H1 (cell line): ENCODE data around the gene PCBP1. TPM values are rescaled to one million over a fixed set of nuclear protein-coding genes. Genes with fewer than 3 reads are reported as not detected.

ENCODE experiments used
- CTCF ChIA-PET: fragments of 300-600 bp; sonication (Branson Sonifier 250); formaldehyde crosslinking; loops from one replicate; lab custom pipeline; 2021; ENCODE audit not compliant: partially characterized antibody; lab: Charles Lee
- POLR2A ChIA-PET: fragments of 300-600 bp; sonication (Branson Sonifier 250); formaldehyde crosslinking; loops from one replicate; lab custom pipeline; 2021; ENCODE audit warnings: inconsistent platforms; ENCODE audit not compliant: partially characterized antibody; lab: Charles Lee
- DNase-seq, 2 experiments: peaks; one replicate each; pipeline versions ENCODE4 v3.0.0 to v3.0.0-alpha.2; 2010 to 2022; ENCODE audit warnings: low spot score in 2 of 2, low read depth in 1 of 2, mixed read lengths in 1 of 2
- FAIRE-seq: peaks from 2 replicates; lab custom pipeline; 2011; peaks lifted over from hg19 to GRCh38; lab: Jason Lieb, UNC
- H2AFZ ChIP-seq: 2 replicates; pipeline ENCODE4 v1.8.1; 2012; ENCODE audit warnings: low read length, inconsistent platforms
- H2AK5ac ChIP-seq: 2 replicates; pipeline ENCODE4 v1.6.1; 2013; ENCODE audit warnings: low read depth, low read length
- H2BK120ac ChIP-seq: replicated peaks from 2 replicates; pipeline ENCODE3; 2013; ENCODE audit warnings: low read depth, low read length, inconsistent platforms
- H2BK12ac ChIP-seq: 2 replicates; pipeline ENCODE4 v1.6.1; 2013; ENCODE audit warnings: low read depth, low read length
- H2BK15ac ChIP-seq: 2 replicates; pipeline ENCODE4 v1.6.1; 2013; ENCODE audit warnings: low read length
- H2BK20ac ChIP-seq: 2 replicates; pipeline ENCODE4 v1.6.1; 2013; ENCODE audit warnings: low read length
- H2BK5ac ChIP-seq: 2 replicates; pipeline ENCODE4 v1.6.1; 2013; ENCODE audit warnings: low read depth, low read length
- H3K14ac ChIP-seq: 2 replicates; pipeline ENCODE4 v1.6.1; 2013; ENCODE audit warnings: inconsistent platforms; ENCODE audit not compliant: insufficient read length
- H3K18ac ChIP-seq: 2 replicates; pipeline ENCODE4 v1.6.1; 2013; ENCODE audit warnings: low read length; ENCODE audit errors: extremely low read depth
- H3K23ac ChIP-seq: 2 replicates; pipeline ENCODE4 v1.6.1; 2013; ENCODE audit warnings: inconsistent platforms; ENCODE audit not compliant: insufficient read length
- H3K23me2 ChIP-seq: 2 replicates; pipeline ENCODE4 v1.6.1; 2013; ENCODE audit warnings: low read depth, low read length
- H3K27ac ChIP-seq: 2 replicates; pipeline ENCODE4 v1.6.1; 2011; ENCODE audit warnings: low read depth, low read length, inconsistent platforms
- H3K27me3 ChIP-seq, 4 experiments: replicated peaks in 1 of 4; 1 replicate in 1 of 4; 2 replicates in 3 of 4; pipeline versions ENCODE4 v1.6.1 to v1.8.1; 2011 to 2013; ENCODE audit warnings: low read length in 3 of 4, mild to moderate bottlenecking in 3 of 4, inconsistent platforms in 2 of 4, mixed read lengths in 2 of 4, moderate library complexity in 1 of 4; ENCODE audit not compliant: control insufficient read depth in 3 of 4, insufficient read depth in 3 of 4; ENCODE audit errors: extremely low read depth in 1 of 4
- H3K36me3 ChIP-seq, 4 experiments: 2 replicates each; pipeline versions ENCODE4 v1.6.1 to v1.8.1; 2011 to 2013; ENCODE audit warnings: mild to moderate bottlenecking in 4 of 4, low read length in 3 of 4, moderate library complexity in 2 of 4, control low read depth in 1 of 4, inconsistent platforms in 1 of 4; ENCODE audit not compliant: insufficient read depth in 4 of 4, control insufficient read depth in 2 of 4
- H3K4ac ChIP-seq: replicated peaks from 2 replicates; pipeline ENCODE3; 2013; ENCODE audit warnings: low read length, low read depth, mixed read lengths, inconsistent platforms; ENCODE audit not compliant: insufficient read length
- H3K4me1 ChIP-seq, 4 experiments: replicated peaks in 1 of 4; 1 replicate in 1 of 4; 2 replicates in 3 of 4; pipeline versions ENCODE4 v1.6.1 to v1.8.1; 2011 to 2013; ENCODE audit warnings: low read length in 3 of 4, inconsistent platforms in 2 of 4, mixed read lengths in 1 of 4; ENCODE audit not compliant: insufficient read depth in 4 of 4, control insufficient read depth in 3 of 4
- H3K4me2 ChIP-seq, 2 experiments: 2 replicates each; pipeline versions ENCODE4 v1.6.1 to v1.8.1; 2011 to 2013; ENCODE audit warnings: low read depth in 2 of 2, low read length in 2 of 2, control low read depth in 1 of 2, inconsistent platforms in 1 of 2, mild to moderate bottlenecking in 1 of 2; ENCODE audit not compliant: insufficient read depth in 1 of 2
- H3K4me3 ChIP-seq, 4 experiments: fragments of 200-600, 300-600 bp in 1 of 4; sonication (generic), shearing (Covaris generic), sonication (Bioruptor Twin) in 1 of 4; 2 replicates each; pipeline versions ENCODE4 v1.5.1 to v1.8.1; 2011 to 2016; ENCODE audit warnings: low read length in 4 of 4, low read depth in 3 of 4, control low read depth in 2 of 4, inconsistent platforms in 2 of 4, mild to moderate bottlenecking in 2 of 4, mixed read lengths in 1 of 4, moderate library complexity in 1 of 4; ENCODE audit not compliant: insufficient read depth in 2 of 4; ENCODE audit errors: extremely low read depth in 1 of 4
- H3K56ac ChIP-seq: replicated peaks from 2 replicates; pipeline ENCODE3; 2013; ENCODE audit warnings: low read depth, mild to moderate bottlenecking, mixed read lengths, low read length, inconsistent platforms; ENCODE audit not compliant: insufficient read length
- H3K79me1 ChIP-seq: 2 replicates; pipeline ENCODE4 v1.6.1; 2013; ENCODE audit warnings: low read depth, low read length, control low read depth
- H3K79me2 ChIP-seq, 2 experiments: 2 replicates each; pipeline versions ENCODE4 v1.6.1 to v1.8.1; 2012 to 2013; ENCODE audit warnings: low read length in 2 of 2, mild to moderate bottlenecking in 2 of 2, inconsistent platforms in 1 of 2; ENCODE audit not compliant: insufficient read depth in 2 of 2, control insufficient read depth in 1 of 2
- H3K9ac ChIP-seq, 4 experiments: replicated peaks in 1 of 4; 1 replicate in 1 of 4; 2 replicates in 3 of 4; pipeline versions ENCODE4 v1.6.1 to v1.8.1; 2011 to 2013; ENCODE audit warnings: low read depth in 3 of 4, low read length in 3 of 4, control low read depth in 2 of 4, mild to moderate bottlenecking in 2 of 4, moderate library complexity in 2 of 4, inconsistent platforms in 1 of 4; ENCODE audit errors: extremely low read depth in 1 of 4
- H3K9me3 ChIP-seq, 2 experiments: 2 replicates each; pipeline versions ENCODE4 v1.6.1 to v1.8.1; 2012 to 2013; ENCODE audit warnings: mild to moderate bottlenecking in 2 of 2, moderate library complexity in 2 of 2, control low read depth in 1 of 2, inconsistent platforms in 1 of 2, low read depth in 1 of 2, low read length in 1 of 2, mixed read lengths in 1 of 2; ENCODE audit not compliant: insufficient read depth in 2 of 2
- H4K20me1 ChIP-seq, 2 experiments: replicated peaks in 1 of 2; 2 replicates each; pipeline versions ENCODE3 to v1.8.1; 2011 to 2013; ENCODE audit warnings: inconsistent platforms in 2 of 2, low read length in 2 of 2, mild to moderate bottlenecking in 1 of 2; ENCODE audit not compliant: insufficient read depth in 2 of 2, control insufficient read depth in 1 of 2
- H4K5ac ChIP-seq: 2 replicates; pipeline ENCODE4 v1.6.1; 2013; ENCODE audit warnings: low read length, low read depth, mixed read lengths, inconsistent platforms; ENCODE audit not compliant: insufficient read length
- H4K8ac ChIP-seq: 2 replicates; pipeline ENCODE4 v1.8.0; 2013; ENCODE audit warnings: mild to moderate bottlenecking, moderate library complexity, low read length, inconsistent platforms; ENCODE audit not compliant: insufficient read depth; ENCODE audit errors: extremely low read depth
- H4K91ac ChIP-seq: replicated peaks from 2 replicates; pipeline ENCODE3; 2013; ENCODE audit warnings: low read length, mixed read lengths, inconsistent platforms; ENCODE audit not compliant: insufficient read length
- ATF2 ChIP-seq: IDR thresholded peaks from 2 replicates; pipeline ENCODE4 v1.6.1; 2012; ENCODE audit warnings: low read length, inconsistent platforms
- E2F6 ChIP-seq: IDR thresholded peaks from 2 replicates; pipeline ENCODE4 v1.6.1; 2012; ENCODE audit warnings: inconsistent platforms
- GTF2F1 ChIP-seq: IDR thresholded peaks from 2 replicates; pipeline ENCODE4 v1.6.1; 2012; ENCODE audit warnings: low read depth, low read length, improper control_type of control experiment, borderline replicate concordance
- NANOG ChIP-seq: IDR thresholded peaks from 2 replicates; pipeline ENCODE4 v1.6.1; 2011; ENCODE audit warnings: low read length, low read depth, mild to moderate bottlenecking, inconsistent platforms; ENCODE audit not compliant: insufficient read depth, poor library complexity, severe bottlenecking
- PHF8 ChIP-seq: fragments of 200-600 bp; sonication (generic); conservative IDR thresholded peaks from 2 replicates; pipeline ENCODE4 v1.7.1; 2012; ENCODE audit warnings: low read depth, mild to moderate bottlenecking, inconsistent platforms, low read length, moderate library complexity
- SIN3A ChIP-seq, 2 experiments: IDR thresholded peaks in 1 of 2; conservative IDR thresholded peaks in 1 of 2; 2 replicates each; pipeline ENCODE4 v1.6.1; 2011 to 2012; ENCODE audit warnings: low read length in 2 of 2, improper control_type of control experiment in 1 of 2, low read depth in 1 of 2, mild to moderate bottlenecking in 1 of 2
- SP1 ChIP-seq: IDR thresholded peaks from 2 replicates; pipeline ENCODE4 v1.6.1; 2011; ENCODE audit warnings: low read depth, low read length
- TBP ChIP-seq: IDR thresholded peaks from 2 replicates; pipeline ENCODE4 v1.6.1; 2011; ENCODE audit warnings: low read depth, low read length, improper control_type of control experiment
- TCF12 ChIP-seq: IDR thresholded peaks from 2 replicates; pipeline ENCODE4 v1.6.1; 2011; ENCODE audit warnings: low read depth, mild to moderate bottlenecking, low read length
- WGBS, 2 experiments: shearing (Covaris generic) in 1 of 2; methylation state at CpG; one replicate each; pipeline versions ENCODE4 v1.1.6 to v1.1.7; 2013 to 2015; ENCODE audit warnings: low lambda C conversion rate in 2 of 2, mixed read lengths in 2 of 2, inconsistent platforms in 1 of 2, low coverage in 1 of 2, missing lambda C conversion rate in 1 of 2; ENCODE audit not compliant: insufficient replicate concordance in 2 of 2, insufficient coverage in 1 of 2, insufficient read length in 1 of 2; ENCODE audit errors: extremely low coverage in 1 of 2, missing lambda C conversion rate in 1 of 2; 5-methylcytosine and 5-hydroxymethylcytosine counted together
- polyA plus RNA-seq, 7 experiments: library from polyadenylated mRNA; depleted of rRNA in 3 of 7; stranded (reverse) in 5 of 7; unstranded in 2 of 7; fragments of >200 nt in 5 of 7; fragments of 200-250 nt in 2 of 7; gene quantifications; 1 replicate in 5 of 7; 2 replicates in 1 of 7; 4 replicates in 1 of 7; pipeline versions ENCODE4 v1.2.1 to v1.2.3, GENCODE V29; 2011 to 2013; ENCODE audit warnings: missing spikeins in 2 of 7, mixed read lengths in 2 of 7
- total RNA-seq: library from RNA; stranded (reverse); fragmentation: NEBNext Ultra II Directional; extraction: Animal tissue kit (Norgen Biotek cat#: 25700); gene quantifications from 2 replicates; pipeline ENCODE4 v1.2.1, GENCODE V29; 2021

Gene PCBP1
- total and polyA plus RNA-seq, 2 of the 8 experiments (the other 6 are each of a cell fraction or from before 2014, with no cell fraction given) = 279 to 493 TPM

- POLR2A ChIA-PET = interaction anchor here (0.7 to 51.3 kb wide), 20 partner anchors 15 to 402 kb away, joined by 3 to 1553 read pairs (median 4); partner anchors contain the start of genes C2orf42, MXD1, PCBP1 and PCYOX1
- DNase-seq = peak in 1 of 2 experiments; percentile 75
- WGBS, 2 experiments = 1% methylated on average over 29 of the region's 36 CpGs; no CpG with 5 or more reads in 1 of the 2 experiments
- TF ChIP-seq NANOG (no peak), SP1 (0 out of 2 replicates have a peak, but pooled peaks have one; percentile 27), TBP (peak; percentile 81), PHF8 (peak; percentile 74; the same call in 1 of the 2 replicates), GTF2F1 (no peak), E2F6 (peak; percentile 39; the same call in 1 of the 2 replicates), ATF2 (no peak; the same call in 1 of the 2 replicates), SIN3A (conservative IDR thresholded peaks at IDR 0.05 in 1 of 2, IDR thresholded peaks at IDR 0.05 in 1 of 2; ENCODE audit: low read depth in 1 of 2, low read length in 2 of 2) (peak in 1 of 2 experiments; percentile 34; a peak in 1 of 4 replicates), TCF12 (0 out of 2 replicates have a peak, but pooled peaks have one; percentile 10)
Observed at GRCh38 chr2:70124983-70125480, 37.8 kb downstream of the PCBP1 start.

More at GRCh38 chr2:70124983-70125480, 37.8 kb downstream of the PCBP1 start:
- H3K18ac ChIP-seq = peak overlapping the region; percentile 84
- H3K4me2 ChIP-seq = peak overlapping the region; percentile 70 to 74
- H4K20me1 ChIP-seq = no peaks in the 10 kb centered on the region
- H3K9me3 ChIP-seq = no peaks in the 10 kb centered on the region
- H3K36me3 ChIP-seq = no peaks in the 10 kb centered on the region
- no peaks in the 10 kb centered on the region; a peak in 1 of 7 replicates for H3K27me3 ChIP-seq
- H3K79me1 ChIP-seq = no peaks in the 10 kb centered on the region
- H2BK5ac ChIP-seq = peak overlapping the region; percentile 98
- no peak overlapping the region for H2AK5ac ChIP-seq
- peak overlapping the region; percentile 97 for H4K91ac ChIP-seq
- no peak overlapping the region for H3K23ac ChIP-seq
- peaks cover 10% of the 10 kb centered on the region; the same call in 1 of the 2 replicates for H3K23me2 ChIP-seq
- H2BK15ac ChIP-seq = no peak overlapping the region
- H2BK12ac ChIP-seq = peak overlapping the region; percentile 69; the same call in 1 of the 2 replicates
- peak overlapping the region; percentile 52 to 89 (median 74) for H3K4me3 ChIP-seq
- peak overlapping the region; percentile 97 for H3K27ac ChIP-seq
- H3K14ac ChIP-seq = no peak overlapping the region
- peaks cover 7 to 18% (median 10%) of the 10 kb centered on the region in 4 experiments for H3K4me1 ChIP-seq
- H3K4ac ChIP-seq = peak overlapping the region; percentile 92
- H2BK120ac ChIP-seq = peak overlapping the region; percentile 74
- H4K5ac ChIP-seq = peak overlapping the region; percentile 99
- H2BK20ac ChIP-seq = no peak overlapping the region
- CTCF ChIA-PET = interaction anchor here (0.6 to 5.7 kb wide), 8 partner anchors 15 to 301 kb away, joined by 3 to 42 read pairs (median 5); no protein-coding TSS in a partner anchor
- no peak overlapping the region for H2AFZ ChIP-seq
- no peaks in the 10 kb centered on the region for H3K79me2 ChIP-seq
- H3K56ac ChIP-seq = peak overlapping the region; percentile 99
- H3K9ac ChIP-seq = peak overlapping the region; percentile 97 to 98 (median 98)
- H4K8ac ChIP-seq = peak overlapping the region; percentile 100
- no peak for FAIRE-seq
